HepG2 (cell line): ENCODE data around the gene SLCO4A1. TPM values are rescaled to one million over a fixed set of nuclear protein-coding genes. Genes with fewer than 3 reads are reported as not detected.

Experiments used
- AGO1 ChIP-seq: fragments of 200-400 bp; formaldehyde crosslinking; IDR thresholded peaks from 2 replicates; pipeline ENCODE4 v1.6.1; 2017; ENCODE audit warnings: mild to moderate bottlenecking, low read depth, low read length, moderate library complexity; ENCODE audit not compliant: poor library complexity, severe bottlenecking
- ATF7 ChIP-seq, 2 experiments: fragments of 450-650 bp in 1 of 2; sonication (generic) in 1 of 2; formaldehyde crosslinking in 1 of 2; IDR thresholded peaks; 2 replicates each; pipeline versions ENCODE4 v1.4.0 to v1.6.1; 2016 to 2020; ENCODE audit warnings: antibody characterized with exemption in 1 of 2, mild to moderate bottlenecking in 1 of 2, missing genetic modification reagents in 1 of 2
- CBX2 ChIP-seq, 2 experiments: fragments of 200-600 bp in 1 of 2; sonication (generic); formaldehyde crosslinking in 1 of 2; IDR thresholded peaks; 2 replicates each; pipeline versions ENCODE4 v1.7.0 to v1.8.1; 2018 to 2022; ENCODE audit warnings: low read depth in 2 of 2, low read length in 1 of 2, mild to moderate bottlenecking in 1 of 2, missing genetic modification reagents in 1 of 2
- GABPB1 ChIP-seq: IDR thresholded peaks from 2 replicates; pipeline ENCODE4 v1.6.1; 2016; ENCODE audit warnings: mild to moderate bottlenecking, missing genetic modification reagents, moderate library complexity, missing compliant biosample characterization
- HNRNPK ChIP-seq: fragments of 200-400 bp; formaldehyde crosslinking; IDR thresholded peaks from 2 replicates; pipeline ENCODE4 v1.6.1; 2018; ENCODE audit warnings: low read length, low read depth, moderate library complexity, mild to moderate bottlenecking; ENCODE audit not compliant: poor library complexity, severe bottlenecking
- NCOA5 ChIP-seq: sonication (generic); formaldehyde crosslinking; IDR thresholded peaks from 2 replicates; pipeline ENCODE4 v1.4.0; 2020; ENCODE audit warnings: missing genetic modification reagents
- NFE2L2 ChIP-seq: fragments of 150-350 bp; IDR thresholded peaks from 2 replicates; pipeline ENCODE4 v1.6.1; 2014; ENCODE audit warnings: low read length
- NFRKB ChIP-seq: fragments of 450-650 bp; IDR thresholded peaks from 2 replicates; pipeline ENCODE4 v1.6.1; 2017
- PHF8 ChIP-seq: sonication (generic); formaldehyde crosslinking; IDR thresholded peaks from 2 replicates; pipeline ENCODE4 v1.5.0; 2020; ENCODE audit warnings: missing genetic modification reagents
- RCOR2 ChIP-seq: IDR thresholded peaks from 2 replicates; pipeline ENCODE4 v1.6.1; 2016; ENCODE audit warnings: missing biosample characterization, missing genetic modification reagents
- SAFB2 ChIP-seq: sonication (generic); formaldehyde crosslinking; IDR thresholded peaks from 2 replicates; pipeline ENCODE4 v1.5.1; 2020; ENCODE audit warnings: missing genetic modification reagents, low read depth, mild to moderate bottlenecking, borderline replicate concordance
- SMAD1 ChIP-seq: sonication (generic); formaldehyde crosslinking; IDR thresholded peaks from 2 replicates; pipeline ENCODE4 v1.4.0; 2020; ENCODE audit warnings: missing genetic modification reagents, low read depth, mild to moderate bottlenecking, borderline replicate concordance
- TCF12 ChIP-seq, 2 experiments: fragments of 450-650 bp in 1 of 2; sonication (generic) in 1 of 2; formaldehyde crosslinking in 1 of 2; IDR thresholded peaks; 2 replicates each; pipeline versions ENCODE4 v1.6.1 to v1.8.0; 2017 to 2022; ENCODE audit warnings: antibody characterized with exemption in 1 of 2, mild to moderate bottlenecking in 1 of 2, missing genetic modification reagents in 1 of 2, moderate library complexity in 1 of 2
- TOE1 ChIP-seq: sonication (generic); formaldehyde crosslinking; IDR thresholded peaks from 2 replicates; pipeline ENCODE4 v1.4.0; 2020; ENCODE audit warnings: mild to moderate bottlenecking, missing genetic modification reagents
- TSC22D2 ChIP-seq: sonication (generic); formaldehyde crosslinking; IDR thresholded peaks from 2 replicates; pipeline ENCODE4 v1.5.1; 2020; ENCODE audit warnings: missing genetic modification reagents, mild to moderate bottlenecking, borderline replicate concordance
- ZMYM3 ChIP-seq: sonication (generic); formaldehyde crosslinking; IDR thresholded peaks from 2 replicates; pipeline ENCODE4 v1.5.1; 2020; ENCODE audit warnings: mild to moderate bottlenecking, missing genetic modification reagents
- ZNF24 ChIP-seq: fragments of 450-650 bp; IDR thresholded peaks from 2 replicates; pipeline ENCODE4 v1.6.1; 2017; ENCODE audit warnings: antibody characterized with exemption, mild to moderate bottlenecking
- ZNF333 ChIP-seq: sonication (generic); formaldehyde crosslinking; IDR thresholded peaks from 2 replicates; pipeline ENCODE4 v1.4.0; 2020; ENCODE audit warnings: mild to moderate bottlenecking, missing genetic modification reagents, borderline replicate concordance
- ZNF773 ChIP-seq: sonication (generic); formaldehyde crosslinking; IDR thresholded peaks from 2 replicates; pipeline ENCODE4 v1.4.0; 2020; ENCODE audit warnings: missing genetic modification reagents, borderline replicate concordance
- ZNF782 ChIP-seq: sonication (generic); formaldehyde crosslinking; IDR thresholded peaks from 2 replicates; pipeline ENCODE4 v1.4.0; 2020; ENCODE audit warnings: missing genetic modification reagents, mild to moderate bottlenecking, borderline replicate concordance
- ZSCAN30 ChIP-seq: sonication (generic); formaldehyde crosslinking; IDR thresholded peaks from 2 replicates; pipeline ENCODE4 v1.5.0; 2020; ENCODE audit warnings: mild to moderate bottlenecking, missing genetic modification reagents
- polyA plus RNA-seq, 8 experiments: library from polyadenylated mRNA; depleted of rRNA in 3 of 8; stranded (reverse) in 7 of 8; unstranded in 1 of 8; fragments of >200 nt; fragmentation: Illumina TruSeq in 4 of 8; extraction: Trizol in 4 of 8; gene quantifications; 2 replicates each; pipeline versions ENCODE4 v1.2.1 to v1.2.3, GENCODE V29; 2011 to 2016; ENCODE audit warnings: low read depth in 4 of 8, missing spikeins in 1 of 8, mixed read lengths in 1 of 8; ENCODE audit not compliant: insufficient read depth in 1 of 8
- total RNA-seq, 5 experiments: library from RNA; depleted of rRNA; stranded (reverse); fragments of >200 nt; fragmentation: Illumina TruSeq; extraction: Trizol; gene quantifications; 2 replicates each; pipeline ENCODE4 v1.2.3, GENCODE V29; 2016; ENCODE audit warnings: low read depth in 1 of 5
- TF ChIP-seq, protein P1 (sequence below): IDR thresholded peaks from 2 replicates; pipeline ENCODE4 v1.4.0; 2020; ENCODE audit warnings: mild to moderate bottlenecking, missing genetic modification reagents
- TF ChIP-seq, protein P2 (sequence below): sonication (generic); formaldehyde crosslinking; IDR thresholded peaks from 2 replicates; pipeline ENCODE4 v1.4.0; 2020; ENCODE audit warnings: missing genetic modification reagents
- TF ChIP-seq, protein P3 (sequence below): sonication (generic); formaldehyde crosslinking; IDR thresholded peaks from 2 replicates; pipeline ENCODE4 v1.5.0; 2020; ENCODE audit warnings: missing genetic modification reagents

SLCO4A1 gene
- total and polyA plus RNA-seq, 2 of the 13 experiments (the other 11 are each of a cell fraction or from before 2014, with no cell fraction given), result 55.5 to 112 TPM

DNA sequence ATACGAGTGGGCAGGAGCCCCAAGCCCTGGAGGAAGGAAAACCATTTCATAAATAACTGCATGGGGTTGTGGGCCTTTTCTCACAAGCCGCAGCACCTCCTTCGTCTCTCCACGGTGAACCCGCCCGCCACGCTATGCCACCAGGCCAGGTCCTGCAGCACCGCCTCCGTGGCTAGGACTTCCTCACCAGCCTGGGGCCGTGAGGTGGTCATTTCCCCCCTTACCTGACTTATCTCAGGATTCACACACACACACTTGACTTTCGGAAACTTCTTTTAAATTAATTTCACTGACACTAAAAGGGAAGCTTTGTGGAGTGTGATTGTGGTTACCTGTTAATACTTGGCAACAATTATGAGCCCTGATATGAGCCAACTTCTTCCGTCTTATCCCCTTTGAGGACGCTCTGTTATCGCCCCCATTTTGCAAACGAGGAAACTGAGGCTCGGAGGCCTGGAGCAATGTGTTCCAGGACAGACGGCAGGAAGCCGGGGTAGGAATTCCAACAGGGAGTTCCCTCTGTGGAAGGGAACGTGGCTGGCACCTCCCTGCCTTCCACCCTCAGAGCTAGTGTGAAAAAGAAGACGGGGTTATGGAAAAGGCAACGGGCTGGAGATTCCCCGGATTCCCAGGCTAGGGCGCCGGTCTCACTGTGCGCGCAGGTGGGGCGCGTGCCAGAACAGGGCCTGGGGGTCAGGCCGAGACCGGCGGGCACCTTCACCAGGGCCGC lies 817 bp upstream of the SLCO4A1 start (continued):
- TF ChIP-seq, protein P1, sequence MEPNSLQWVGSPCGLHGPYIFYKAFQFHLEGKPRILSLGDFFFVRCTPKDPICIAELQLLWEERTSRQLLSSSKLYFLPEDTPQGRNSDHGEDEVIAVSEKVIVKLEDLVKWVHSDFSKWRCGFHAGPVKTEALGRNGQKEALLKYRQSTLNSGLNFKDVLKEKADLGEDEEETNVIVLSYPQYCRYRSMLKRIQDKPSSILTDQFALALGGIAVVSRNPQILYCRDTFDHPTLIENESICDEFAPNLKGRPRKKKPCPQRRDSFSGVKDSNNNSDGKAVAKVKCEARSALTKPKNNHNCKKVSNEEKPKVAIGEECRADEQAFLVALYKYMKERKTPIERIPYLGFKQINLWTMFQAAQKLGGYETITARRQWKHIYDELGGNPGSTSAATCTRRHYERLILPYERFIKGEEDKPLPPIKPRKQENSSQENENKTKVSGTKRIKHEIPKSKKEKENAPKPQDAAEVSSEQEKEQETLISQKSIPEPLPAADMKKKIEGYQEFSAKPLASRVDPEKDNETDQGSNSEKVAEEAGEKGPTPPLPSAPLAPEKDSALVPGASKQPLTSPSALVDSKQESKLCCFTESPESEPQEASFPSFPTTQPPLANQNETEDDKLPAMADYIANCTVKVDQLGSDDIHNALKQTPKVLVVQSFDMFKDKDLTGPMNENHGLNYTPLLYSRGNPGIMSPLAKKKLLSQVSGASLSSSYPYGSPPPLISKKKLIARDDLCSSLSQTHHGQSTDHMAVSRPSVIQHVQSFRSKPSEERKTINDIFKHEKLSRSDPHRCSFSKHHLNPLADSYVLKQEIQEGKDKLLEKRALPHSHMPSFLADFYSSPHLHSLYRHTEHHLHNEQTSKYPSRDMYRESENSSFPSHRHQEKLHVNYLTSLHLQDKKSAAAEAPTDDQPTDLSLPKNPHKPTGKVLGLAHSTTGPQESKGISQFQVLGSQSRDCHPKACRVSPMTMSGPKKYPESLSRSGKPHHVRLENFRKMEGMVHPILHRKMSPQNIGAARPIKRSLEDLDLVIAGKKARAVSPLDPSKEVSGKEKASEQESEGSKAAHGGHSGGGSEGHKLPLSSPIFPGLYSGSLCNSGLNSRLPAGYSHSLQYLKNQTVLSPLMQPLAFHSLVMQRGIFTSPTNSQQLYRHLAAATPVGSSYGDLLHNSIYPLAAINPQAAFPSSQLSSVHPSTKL, result no peak
- TF ChIP-seq ZNF24 (no peak), GABPB1 (CRISPR knock-in tag) (no peak), ZSCAN30 (CRISPR knock-in tag) (no peak), ATF7 (IDR thresholded peaks at IDR 0.05) (no peak), ATF7 (CRISPR knock-in tag; IDR thresholded peaks at IDR 0.05) (0 out of 2 replicates have a peak, but pooled peaks have one; percentile 11), ZNF782 (CRISPR knock-in tag) (no peak), ZNF773 (CRISPR knock-in tag) (no peak), SAFB2 (CRISPR knock-in tag) (no peak), TCF12 (IDR thresholded peaks at IDR 0.05) (no peak), TCF12 (CRISPR knock-in tag; IDR thresholded peaks at IDR 0.05) (no peak), NCOA5 (no peak), TSC22D2 (CRISPR knock-in tag) (no peak), HNRNPK (no peak), SMAD1 (no peak), ZNF333 (no peak), NFE2L2 (no peak), ZMYM3 (CRISPR knock-in tag) (0 out of 2 replicates have a peak, but pooled peaks have one; percentile 3), RCOR2 (CRISPR knock-in tag) (no peak), CBX2 (IDR thresholded peaks at IDR 0.05; ENCODE audit: low read depth, low read length) (peak; percentile 43; the same call in 1 of the 2 replicates), CBX2 (CRISPR knock-in tag; IDR thresholded peaks at IDR 0.05; ENCODE audit: low read depth) (no peak), PHF8 (CRISPR knock-in tag) (no peak), NFRKB (no peak), AGO1 (no peak), TOE1 (CRISPR knock-in tag) (no peak)
- TF ChIP-seq, protein P2, sequence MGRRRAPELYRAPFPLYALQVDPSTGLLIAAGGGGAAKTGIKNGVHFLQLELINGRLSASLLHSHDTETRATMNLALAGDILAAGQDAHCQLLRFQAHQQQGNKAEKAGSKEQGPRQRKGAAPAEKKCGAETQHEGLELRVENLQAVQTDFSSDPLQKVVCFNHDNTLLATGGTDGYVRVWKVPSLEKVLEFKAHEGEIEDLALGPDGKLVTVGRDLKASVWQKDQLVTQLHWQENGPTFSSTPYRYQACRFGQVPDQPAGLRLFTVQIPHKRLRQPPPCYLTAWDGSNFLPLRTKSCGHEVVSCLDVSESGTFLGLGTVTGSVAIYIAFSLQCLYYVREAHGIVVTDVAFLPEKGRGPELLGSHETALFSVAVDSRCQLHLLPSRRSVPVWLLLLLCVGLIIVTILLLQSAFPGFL (CRISPR knock-in tag), result no peak
- TF ChIP-seq, protein P3, sequence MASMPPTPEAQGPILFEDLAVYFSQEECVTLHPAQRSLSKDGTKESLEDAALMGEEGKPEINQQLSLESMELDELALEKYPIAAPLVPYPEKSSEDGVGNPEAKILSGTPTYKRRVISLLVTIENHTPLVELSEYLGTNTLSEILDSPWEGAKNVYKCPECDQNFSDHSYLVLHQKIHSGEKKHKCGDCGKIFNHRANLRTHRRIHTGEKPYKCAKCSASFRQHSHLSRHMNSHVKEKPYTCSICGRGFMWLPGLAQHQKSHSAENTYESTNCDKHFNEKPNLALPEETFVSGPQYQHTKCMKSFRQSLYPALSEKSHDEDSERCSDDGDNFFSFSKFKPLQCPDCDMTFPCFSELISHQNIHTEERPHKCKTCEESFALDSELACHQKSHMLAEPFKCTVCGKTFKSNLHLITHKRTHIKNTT (CRISPR knock-in tag), result no peak
